Measurements from ENCODE around the gene F13A1.

The F13A1 gene

DNA sequence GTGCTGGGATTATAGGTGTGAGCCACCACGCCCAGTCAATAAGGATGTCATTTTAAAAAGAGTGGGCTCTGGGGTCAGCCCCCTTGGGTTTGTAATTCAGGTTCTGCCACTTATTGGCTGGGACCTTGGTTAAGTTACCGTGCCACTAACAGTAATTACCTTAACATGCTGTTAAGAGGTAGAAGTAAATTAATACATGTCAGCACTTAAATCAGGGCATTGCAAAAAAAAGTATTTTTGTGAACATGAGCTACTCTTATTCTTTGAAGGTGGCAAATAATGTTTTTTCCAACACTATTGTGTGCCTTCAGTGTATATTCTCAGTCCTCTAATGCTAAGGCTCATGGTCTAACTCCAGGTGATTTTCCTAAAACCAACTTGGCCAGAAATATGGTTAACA lies 109.5 kb downstream of the F13A1 start:
- no peak for ATAC-seq
- TF ChIP-seq OSR1 (CRISPR knock-in tag; IDR thresholded peaks at IDR 0.05) (no peak), ISL1 (CRISPR knock-in tag; IDR thresholded peaks at IDR 0.05) (no peak)

DNA sequence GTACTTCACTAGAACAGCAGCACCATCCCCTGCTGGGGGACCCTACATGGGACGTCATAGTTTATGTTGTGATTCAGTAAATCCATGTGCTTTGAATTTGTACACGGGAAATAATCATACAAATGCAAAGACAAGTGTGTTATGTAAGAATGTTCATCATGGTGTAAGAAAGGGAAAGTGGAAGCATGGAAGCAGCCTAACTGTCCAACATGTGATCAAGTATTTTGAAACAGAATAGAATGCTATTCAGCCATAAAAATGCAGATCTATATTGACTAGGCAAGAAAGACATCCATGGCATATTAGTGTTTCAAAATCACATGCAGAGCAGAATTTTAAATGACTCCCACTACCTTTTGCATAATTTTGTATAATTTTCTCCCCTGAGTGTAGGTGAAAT lies 117.6 kb downstream of the F13A1 start:
- ATAC-seq = no peak
- TF ChIP-seq ZC3H10 (CRISPR knock-in tag; IDR thresholded peaks at IDR 0.05) (no peak), ZNF70 (CRISPR knock-in tag; IDR thresholded peaks at IDR 0.05) (no peak), ZFP30 (CRISPR knock-in tag; IDR thresholded peaks at IDR 0.05) (no peak), OSR1 (CRISPR knock-in tag; IDR thresholded peaks at IDR 0.05) (no peak), SNAI2 (CRISPR knock-in tag; IDR thresholded peaks at IDR 0.05) (no peak), CSDC2 (CRISPR knock-in tag; IDR thresholded peaks at IDR 0.05) (no peak), TOX (CRISPR knock-in tag; IDR thresholded peaks at IDR 0.05; ENCODE audit: borderline replicate concordance) (no peak), ZNF565 (CRISPR knock-in tag; conservative IDR thresholded peaks at IDR 0.05; ENCODE audit: low read depth) (no peak), ISL1 (CRISPR knock-in tag; IDR thresholded peaks at IDR 0.05) (no peak), ZNF8 (CRISPR knock-in tag; IDR thresholded peaks at IDR 0.05) (no peak), ARNTL (CRISPR knock-in tag; IDR thresholded peaks at IDR 0.05; ENCODE audit: borderline replicate concordance, low read depth) (no peak), RARB (CRISPR knock-in tag; IDR thresholded peaks at IDR 0.05) (no peak), GLIS3 (CRISPR knock-in tag; IDR thresholded peaks at IDR 0.05) (no peak), POU6F1 (CRISPR knock-in tag; IDR thresholded peaks at IDR 0.05; ENCODE audit: borderline replicate concordance, low read depth) (no peak), BACH2 (CRISPR knock-in tag; IDR thresholded peaks at IDR 0.05; ENCODE audit: borderline replicate concordance) (no peak), PPARA (CRISPR knock-in tag; IDR thresholded peaks at IDR 0.05; ENCODE audit: borderline replicate concordance) (no peak), ESRRG (CRISPR knock-in tag; IDR thresholded peaks at IDR 0.05) (no peak), TCF4 (CRISPR knock-in tag; IDR thresholded peaks at IDR 0.05; ENCODE audit: borderline replicate concordance) (no peak)
- TF ChIP-seq, protein P1, sequence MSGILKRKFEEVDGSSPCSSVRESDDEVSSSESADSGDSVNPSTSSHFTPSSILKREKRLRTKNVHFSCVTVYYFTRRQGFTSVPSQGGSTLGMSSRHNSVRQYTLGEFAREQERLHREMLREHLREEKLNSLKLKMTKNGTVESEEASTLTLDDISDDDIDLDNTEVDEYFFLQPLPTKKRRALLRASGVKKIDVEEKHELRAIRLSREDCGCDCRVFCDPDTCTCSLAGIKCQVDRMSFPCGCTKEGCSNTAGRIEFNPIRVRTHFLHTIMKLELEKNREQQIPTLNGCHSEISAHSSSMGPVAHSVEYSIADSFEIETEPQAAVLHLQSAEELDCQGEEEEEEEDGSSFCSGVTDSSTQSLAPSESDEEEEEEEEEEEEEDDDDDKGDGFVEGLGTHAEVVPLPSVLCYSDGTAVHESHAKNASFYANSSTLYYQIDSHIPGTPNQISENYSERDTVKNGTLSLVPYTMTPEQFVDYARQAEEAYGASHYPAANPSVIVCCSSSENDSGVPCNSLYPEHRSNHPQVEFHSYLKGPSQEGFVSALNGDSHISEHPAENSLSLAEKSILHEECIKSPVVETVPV (CRISPR knock-in tag; IDR thresholded peaks at IDR 0.05) = no peak
- TF ChIP-seq, protein P2, sequence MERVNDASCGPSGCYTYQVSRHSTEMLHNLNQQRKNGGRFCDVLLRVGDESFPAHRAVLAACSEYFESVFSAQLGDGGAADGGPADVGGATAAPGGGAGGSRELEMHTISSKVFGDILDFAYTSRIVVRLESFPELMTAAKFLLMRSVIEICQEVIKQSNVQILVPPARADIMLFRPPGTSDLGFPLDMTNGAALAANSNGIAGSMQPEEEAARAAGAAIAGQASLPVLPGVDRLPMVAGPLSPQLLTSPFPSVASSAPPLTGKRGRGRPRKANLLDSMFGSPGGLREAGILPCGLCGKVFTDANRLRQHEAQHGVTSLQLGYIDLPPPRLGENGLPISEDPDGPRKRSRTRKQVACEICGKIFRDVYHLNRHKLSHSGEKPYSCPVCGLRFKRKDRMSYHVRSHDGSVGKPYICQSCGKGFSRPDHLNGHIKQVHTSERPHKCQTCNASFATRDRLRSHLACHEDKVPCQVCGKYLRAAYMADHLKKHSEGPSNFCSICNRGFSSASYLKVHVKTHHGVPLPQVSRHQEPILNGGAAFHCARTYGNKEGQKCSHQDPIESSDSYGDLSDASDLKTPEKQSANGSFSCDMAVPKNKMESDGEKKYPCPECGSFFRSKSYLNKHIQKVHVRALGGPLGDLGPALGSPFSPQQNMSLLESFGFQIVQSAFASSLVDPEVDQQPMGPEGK (CRISPR knock-in tag; IDR thresholded peaks at IDR 0.05; ENCODE audit: borderline replicate concordance) = no peak

- no peak for ATAC-seq
- TF ChIP-seq GLIS3 (CRISPR knock-in tag; IDR thresholded peaks at IDR 0.05) = no peak
- no peak for TF ChIP-seq POU6F1 (CRISPR knock-in tag; IDR thresholded peaks at IDR 0.05; ENCODE audit: borderline replicate concordance, low read depth)
- no peak for TF ChIP-seq ISL1 (CRISPR knock-in tag; IDR thresholded peaks at IDR 0.05)
- TF ChIP-seq TOX (CRISPR knock-in tag; IDR thresholded peaks at IDR 0.05; ENCODE audit: borderline replicate concordance) = no peak
- no peak for TF ChIP-seq SNAI2 (CRISPR knock-in tag; IDR thresholded peaks at IDR 0.05)
- no peak for TF ChIP-seq TCF4 (CRISPR knock-in tag; IDR thresholded peaks at IDR 0.05; ENCODE audit: borderline replicate concordance)
- TF ChIP-seq, protein P1 (CRISPR knock-in tag; IDR thresholded peaks at IDR 0.05) = no peak
- TF ChIP-seq ZFP3 (CRISPR knock-in tag; IDR thresholded peaks at IDR 0.05) = no peak
- TF ChIP-seq, protein P2 (CRISPR knock-in tag; IDR thresholded peaks at IDR 0.05; ENCODE audit: borderline replicate concordance) = no peak
- TF ChIP-seq ARNTL (CRISPR knock-in tag; IDR thresholded peaks at IDR 0.05; ENCODE audit: borderline replicate concordance, low read depth) = no peak
- no peak for TF ChIP-seq CREB5 (CRISPR knock-in tag; IDR thresholded peaks at IDR 0.05; ENCODE audit: low read depth)
- TF ChIP-seq BACH2 (CRISPR knock-in tag; IDR thresholded peaks at IDR 0.05; ENCODE audit: borderline replicate concordance) = no peak
- TF ChIP-seq ESRRG (CRISPR knock-in tag; IDR thresholded peaks at IDR 0.05) = no peak
- TF ChIP-seq, protein P3, sequence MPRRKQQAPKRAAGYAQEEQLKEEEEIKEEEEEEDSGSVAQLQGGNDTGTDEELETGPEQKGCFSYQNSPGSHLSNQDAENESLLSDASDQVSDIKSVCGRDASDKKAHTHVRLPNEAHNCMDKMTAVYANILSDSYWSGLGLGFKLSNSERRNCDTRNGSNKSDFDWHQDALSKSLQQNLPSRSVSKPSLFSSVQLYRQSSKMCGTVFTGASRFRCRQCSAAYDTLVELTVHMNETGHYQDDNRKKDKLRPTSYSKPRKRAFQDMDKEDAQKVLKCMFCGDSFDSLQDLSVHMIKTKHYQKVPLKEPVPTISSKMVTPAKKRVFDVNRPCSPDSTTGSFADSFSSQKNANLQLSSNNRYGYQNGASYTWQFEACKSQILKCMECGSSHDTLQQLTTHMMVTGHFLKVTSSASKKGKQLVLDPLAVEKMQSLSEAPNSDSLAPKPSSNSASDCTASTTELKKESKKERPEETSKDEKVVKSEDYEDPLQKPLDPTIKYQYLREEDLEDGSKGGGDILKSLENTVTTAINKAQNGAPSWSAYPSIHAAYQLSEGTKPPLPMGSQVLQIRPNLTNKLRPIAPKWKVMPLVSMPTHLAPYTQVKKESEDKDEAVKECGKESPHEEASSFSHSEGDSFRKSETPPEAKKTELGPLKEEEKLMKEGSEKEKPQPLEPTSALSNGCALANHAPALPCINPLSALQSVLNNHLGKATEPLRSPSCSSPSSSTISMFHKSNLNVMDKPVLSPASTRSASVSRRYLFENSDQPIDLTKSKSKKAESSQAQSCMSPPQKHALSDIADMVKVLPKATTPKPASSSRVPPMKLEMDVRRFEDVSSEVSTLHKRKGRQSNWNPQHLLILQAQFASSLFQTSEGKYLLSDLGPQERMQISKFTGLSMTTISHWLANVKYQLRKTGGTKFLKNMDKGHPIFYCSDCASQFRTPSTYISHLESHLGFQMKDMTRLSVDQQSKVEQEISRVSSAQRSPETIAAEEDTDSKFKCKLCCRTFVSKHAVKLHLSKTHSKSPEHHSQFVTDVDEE (CRISPR knock-in tag; IDR thresholded peaks at IDR 0.05) = no peak
- no peak for TF ChIP-seq OSR1 (CRISPR knock-in tag; IDR thresholded peaks at IDR 0.05)
- TF ChIP-seq ZNF8 (CRISPR knock-in tag; IDR thresholded peaks at IDR 0.05) = no peak
- no peak for TF ChIP-seq ZNF565 (CRISPR knock-in tag; conservative IDR thresholded peaks at IDR 0.05; ENCODE audit: low read depth)
These were observed 119.3 kb downstream of the F13A1 start for GRCh38 chr6:6201200-6201599.

Measured in SK-N-SH treated with all-trans-retinoic acid at 6 μM for 48 hours (cell line).